Measurements from ENCODE around the gene FRZB.

The FRZB gene

GRCh38 chr2:182866461-182867406 lies at the start of gene FRZB:
Gene FRZB, minus strand, starts transcription at chr2:182866637. Its CDS starts 85 bp downstream, at chr2:182866552.
- no peaks in the 10 kb centered on the region for H3K36me3 ChIP-seq (ENCODE audit: control insufficient read depth, low read depth, low read length)
- peaks cover 35% of the 10 kb centered on the region for H3K27me3 ChIP-seq (ENCODE audit: control insufficient read depth, insufficient read depth, low read length)
- peak within 1 kb of the TSS; percentile 40 for H3K9ac ChIP-seq (ENCODE audit: low read length)
- H3K4me1 ChIP-seq (ENCODE audit: control insufficient read depth, low read depth, low read length) = peaks cover 14% of the 10 kb centered on the region
- H3K27ac ChIP-seq (ENCODE audit: low read length) = no peak within 1 kb of the TSS
- H3K9me3 ChIP-seq (ENCODE audit: control insufficient read depth, low read depth, low read length) = no peaks in the 10 kb centered on the region
- peak within 1 kb of the TSS; percentile 86 for H3K4me3 ChIP-seq (ENCODE audit: low read length)

- Histone ChIP-seq H3K36me3 (ENCODE audit: control insufficient read depth, low read depth, low read length) (peaks cover 10% of the 10 kb centered on the region), H3K4me1 (ENCODE audit: control insufficient read depth, low read depth, low read length) (no peaks in the 10 kb centered on the region), H3K27me3 (ENCODE audit: control insufficient read depth, insufficient read depth, low read length) (no peaks in the 10 kb centered on the region), H3K9ac (ENCODE audit: low read length) (no peak overlapping the region), H3K4me3 (ENCODE audit: low read length) (no peak overlapping the region), H3K27ac (ENCODE audit: low read length) (no peak overlapping the region), H3K9me3 (ENCODE audit: control insufficient read depth, low read depth, low read length) (no peaks in the 10 kb centered on the region)
Observed at GRCh38 chr2:182915369-182916326, 49.2 kb upstream of the FRZB start.

GRCh38 chr2:182914852-182915251 lies 48.4 kb upstream of the FRZB start:
- no peak overlapping the region for H3K4me3 ChIP-seq (ENCODE audit: low read length)
- no peaks in the 10 kb centered on the region for H3K4me1 ChIP-seq (ENCODE audit: control insufficient read depth, low read depth, low read length)
- no peak overlapping the region for H3K9ac ChIP-seq (ENCODE audit: low read length)
- peaks cover 10% of the 10 kb centered on the region for H3K36me3 ChIP-seq (ENCODE audit: control insufficient read depth, low read depth, low read length)
- H3K27me3 ChIP-seq (ENCODE audit: control insufficient read depth, insufficient read depth, low read length) = no peaks in the 10 kb centered on the region
- H3K9me3 ChIP-seq (ENCODE audit: control insufficient read depth, low read depth, low read length) = no peaks in the 10 kb centered on the region
- no peak overlapping the region for H3K27ac ChIP-seq (ENCODE audit: low read length)

GRCh38 chr2:182913064-182913463 lies 46.6 kb upstream of the FRZB start:
- H3K27me3 ChIP-seq (ENCODE audit: control insufficient read depth, insufficient read depth, low read length) = no peaks in the 10 kb centered on the region
- H3K4me1 ChIP-seq (ENCODE audit: control insufficient read depth, low read depth, low read length) = peaks cover under 1% of the 10 kb centered on the region
- no peaks in the 10 kb centered on the region for H3K9me3 ChIP-seq (ENCODE audit: control insufficient read depth, low read depth, low read length)
- no peak overlapping the region for H3K4me3 ChIP-seq (ENCODE audit: low read length)
- peaks cover 10% of the 10 kb centered on the region for H3K36me3 ChIP-seq (ENCODE audit: control insufficient read depth, low read depth, low read length)
- H3K9ac ChIP-seq (ENCODE audit: low read length) = no peak overlapping the region
- no peak overlapping the region for H3K27ac ChIP-seq (ENCODE audit: low read length)

- no peak overlapping the region for H3K27ac ChIP-seq (ENCODE audit: low read length)
- peaks cover 10% of the 10 kb centered on the region for H3K36me3 ChIP-seq (ENCODE audit: control insufficient read depth, low read depth, low read length)
- no peak overlapping the region for H3K4me3 ChIP-seq (ENCODE audit: low read length)
- no peaks in the 10 kb centered on the region for H3K27me3 ChIP-seq (ENCODE audit: control insufficient read depth, insufficient read depth, low read length)
- peaks cover 6% of the 10 kb centered on the region for H3K4me1 ChIP-seq (ENCODE audit: control insufficient read depth, low read depth, low read length)
- no peak overlapping the region for H3K9ac ChIP-seq (ENCODE audit: low read length)
- H3K9me3 ChIP-seq (ENCODE audit: control insufficient read depth, low read depth, low read length) = no peaks in the 10 kb centered on the region
Observed at GRCh38 chr2:182912518-182912915, 46.1 kb upstream of the FRZB start.

- Histone ChIP-seq H3K27ac (ENCODE audit: low read length) (no peak overlapping the region), H3K9me3 (ENCODE audit: control insufficient read depth, low read depth, low read length) (no peaks in the 10 kb centered on the region), H3K36me3 (ENCODE audit: control insufficient read depth, low read depth, low read length) (peaks cover 10% of the 10 kb centered on the region), H3K4me3 (ENCODE audit: low read length) (no peak overlapping the region), H3K4me1 (ENCODE audit: control insufficient read depth, low read depth, low read length) (peaks cover 11% of the 10 kb centered on the region), H3K27me3 (ENCODE audit: control insufficient read depth, insufficient read depth, low read length) (no peaks in the 10 kb centered on the region), H3K9ac (ENCODE audit: low read length) (no peak overlapping the region)
Observed at GRCh38 chr2:182911813-182912517, 45.5 kb upstream of the FRZB start.

GRCh38 chr2:182910965-182911364 lies 44.5 kb upstream of the FRZB start:
- peaks cover 18% of the 10 kb centered on the region for H3K4me1 ChIP-seq (ENCODE audit: control insufficient read depth, low read depth, low read length)

GRCh38 chr2:182907081-182907830 lies 40.8 kb upstream of the FRZB start:
- H3K9ac ChIP-seq (ENCODE audit: low read length) = no peak overlapping the region
- H3K27ac ChIP-seq (ENCODE audit: low read length) = peak overlapping the region; percentile 5
- H3K9me3 ChIP-seq (ENCODE audit: control insufficient read depth, low read depth, low read length) = no peaks in the 10 kb centered on the region
- peak overlapping the region; percentile 12 for H3K4me3 ChIP-seq (ENCODE audit: low read length)
- no peaks in the 10 kb centered on the region for H3K36me3 ChIP-seq (ENCODE audit: control insufficient read depth, low read depth, low read length)
- H3K27me3 ChIP-seq (ENCODE audit: control insufficient read depth, insufficient read depth, low read length) = no peaks in the 10 kb centered on the region
- H3K4me1 ChIP-seq (ENCODE audit: control insufficient read depth, low read depth, low read length) = peaks cover 18% of the 10 kb centered on the region

More at GRCh38 chr2:182910965-182911364, 44.5 kb upstream of the FRZB start:
- Histone ChIP-seq H3K36me3 (ENCODE audit: control insufficient read depth, low read depth, low read length) (peaks cover 10% of the 10 kb centered on the region), H3K27ac (ENCODE audit: low read length) (no peak overlapping the region), H3K27me3 (ENCODE audit: control insufficient read depth, insufficient read depth, low read length) (no peaks in the 10 kb centered on the region), H3K9me3 (ENCODE audit: control insufficient read depth, low read depth, low read length) (no peaks in the 10 kb centered on the region), H3K9ac (ENCODE audit: low read length) (no peak overlapping the region), H3K4me3 (ENCODE audit: low read length) (no peak overlapping the region)

GRCh38 chr2:182906454-182906853 lies 40.0 kb upstream of the FRZB start:
- Histone ChIP-seq H3K9ac (ENCODE audit: low read length) (no peak overlapping the region), H3K36me3 (ENCODE audit: control insufficient read depth, low read depth, low read length) (no peaks in the 10 kb centered on the region), H3K4me1 (ENCODE audit: control insufficient read depth, low read depth, low read length) (peaks cover 18% of the 10 kb centered on the region), H3K4me3 (ENCODE audit: low read length) (no peak overlapping the region), H3K27ac (ENCODE audit: low read length) (no peak overlapping the region), H3K9me3 (ENCODE audit: control insufficient read depth, low read depth, low read length) (no peaks in the 10 kb centered on the region), H3K27me3 (ENCODE audit: control insufficient read depth, insufficient read depth, low read length) (no peaks in the 10 kb centered on the region)

- Histone ChIP-seq H3K9me3 (ENCODE audit: control insufficient read depth, low read depth, low read length) (no peaks in the 10 kb centered on the region), H3K9ac (ENCODE audit: low read length) (no peak overlapping the region), H3K4me1 (ENCODE audit: control insufficient read depth, low read depth, low read length) (peaks cover 18% of the 10 kb centered on the region), H3K27ac (ENCODE audit: low read length) (no peak overlapping the region), H3K36me3 (ENCODE audit: control insufficient read depth, low read depth, low read length) (no peaks in the 10 kb centered on the region), H3K27me3 (ENCODE audit: control insufficient read depth, insufficient read depth, low read length) (no peaks in the 10 kb centered on the region), H3K4me3 (ENCODE audit: low read length) (no peak overlapping the region)
Observed at GRCh38 chr2:182904844-182905243, 38.4 kb upstream of the FRZB start.

Measured in iPS-18a (cell line).